Activated CD8-positive, alpha-beta T cell treated with anti-CD3 and anti-CD28 coated beads for 36 hours (primary cell): ENCODE results near the gene TPSG1. TPM values are rescaled to one million over a fixed set of nuclear protein-coding genes. Genes with fewer than 3 reads are reported as not detected.
"Not testable (repeated sequence)": the region's sequence is repeated elsewhere in the genome, so short reads cannot be mapped to it uniquely, and the experiment has no call there.

Experiments
- ATAC-seq: fragments of 200-7000 bp; cut with Tn5 transposase; one replicate; pipeline ENCODE4 v1.10.0; 2021; ENCODE audit warnings: mild to moderate bottlenecking, moderate library complexity
- CTCF ChIA-PET: fragments of 350-600 bp; sonication (Branson Sonifier 250); formaldehyde crosslinking; loops from one replicate; lab custom pipeline; 2021; ENCODE audit warnings: antibody characterized with exemption; lab: Charles Lee
- POLR2A ChIA-PET: fragments of 350-600 bp; sonication (Branson Sonifier 250); formaldehyde crosslinking; loops from one replicate; lab custom pipeline; 2021; ENCODE audit warnings: antibody characterized with exemption; lab: Charles Lee
- DNase-seq: peaks from one replicate; pipeline ENCODE4 v3.0.0-alpha.2; 2020
- H3K27ac Mint-ChIP-seq: one replicate; pipeline ENCODE4 v1.8.0; 2021; ENCODE audit warnings: mild to moderate bottlenecking, mixed read lengths
- H3K27me3 Mint-ChIP-seq: one replicate; pipeline ENCODE4 v1.8.0; 2021; ENCODE audit warnings: mixed read lengths
- H3K36me3 Mint-ChIP-seq: one replicate; pipeline ENCODE4 v1.8.0; 2021; ENCODE audit warnings: low read depth, mixed read lengths
- H3K4me1 Mint-ChIP-seq: one replicate; pipeline ENCODE4 v1.8.0; 2021; ENCODE audit warnings: low read depth, mixed read lengths
- H3K4me3 Mint-ChIP-seq: one replicate; pipeline ENCODE4 v1.8.0; 2021; ENCODE audit warnings: mild to moderate bottlenecking, moderate library complexity, mixed read lengths
- H3K9me3 Mint-ChIP-seq: one replicate; pipeline ENCODE4 v1.8.0; 2021; ENCODE audit warnings: mixed read lengths
- CTCF ChIP-seq: fragments of 200-600 bp; IDR thresholded peaks from one replicate; pipeline ENCODE4 v1.8.0; 2022; ENCODE audit warnings: antibody characterized with exemption, mild to moderate bottlenecking
- intact Hi-C: fragments of 100-400 bp; cut with micrococcal nuclease; formaldehyde crosslinking; loops from one replicate; pipeline ENCODE4 v1.10.0; 2022
- total RNA-seq, 2 experiments: library from RNA; stranded (reverse); gene quantifications; one replicate each; pipeline ENCODE4 v1.2.3, GENCODE V29; 2021

The TPSG1 gene
- total RNA-seq, 2 experiments from 2014 or later: not detected

GRCh38 chr16:1256874-1257322 lies 31.8 kb upstream of the TPSG1 start:
- no peak for TF ChIP-seq CTCF
- no peaks in the 10 kb centered on the region for H3K36me3 Mint-ChIP-seq
- peaks cover 3% of the 10 kb centered on the region for H3K4me1 Mint-ChIP-seq
- CTCF ChIA-PET: no interaction called here
- POLR2A ChIA-PET: no interaction called here
- H3K27ac Mint-ChIP-seq: no peak overlapping the region
- no peak for ATAC-seq
- H3K9me3 Mint-ChIP-seq: no peaks in the 10 kb centered on the region
- peaks cover 16% of the 10 kb centered on the region for H3K27me3 Mint-ChIP-seq
- intact Hi-C loops: no loop called here
- no peak overlapping the region for H3K4me3 Mint-ChIP-seq
- no peak for DNase-seq

- H3K27ac Mint-ChIP-seq, H3K4me1 Mint-ChIP-seq, H3K36me3 Mint-ChIP-seq, ATAC-seq, DNase-seq, CTCF ChIA-PET, intact Hi-C loops, H3K9me3 Mint-ChIP-seq, POLR2A ChIA-PET, H3K4me3 Mint-ChIP-seq: not testable (repeated sequence)
- peaks cover 13% of the 10 kb centered on the region for H3K27me3 Mint-ChIP-seq
Measured at GRCh38 chr16:1256296-1256873, 31.3 kb upstream of the TPSG1 start.

GRCh38 chr16:1255276-1256122 lies 30.4 kb upstream of the TPSG1 start, which contains the start of gene TPSD1:
TPSD1 (plus strand) TSS chr16:1256069; CDS start chr16:1256281, 212 bp downstream.
- H3K4me1 Mint-ChIP-seq, intact Hi-C loops, POLR2A ChIA-PET, H3K27me3 Mint-ChIP-seq, CTCF ChIA-PET, DNase-seq, H3K4me3 Mint-ChIP-seq, H3K36me3 Mint-ChIP-seq, H3K27ac Mint-ChIP-seq, ATAC-seq, H3K9me3 Mint-ChIP-seq: not testable (repeated sequence)

- intact Hi-C loops, H3K27me3 Mint-ChIP-seq, DNase-seq, H3K27ac Mint-ChIP-seq, H3K36me3 Mint-ChIP-seq, POLR2A ChIA-PET, CTCF ChIA-PET, ATAC-seq, H3K4me1 Mint-ChIP-seq, H3K4me3 Mint-ChIP-seq, H3K9me3 Mint-ChIP-seq: not testable (repeated sequence)
Measured at GRCh38 chr16:1254821-1255220, 29.8 kb upstream of the TPSG1 start.

GRCh38 chr16:1253701-1254364 lies 28.8 kb upstream of the TPSG1 start:
- H3K27ac Mint-ChIP-seq, H3K4me1 Mint-ChIP-seq, DNase-seq, H3K36me3 Mint-ChIP-seq, H3K9me3 Mint-ChIP-seq, H3K27me3 Mint-ChIP-seq, intact Hi-C loops, H3K4me3 Mint-ChIP-seq, CTCF ChIA-PET, POLR2A ChIA-PET: not testable (repeated sequence)
- ATAC-seq: peak; percentile 47

- CTCF ChIA-PET, H3K27ac Mint-ChIP-seq, DNase-seq, H3K4me3 Mint-ChIP-seq, intact Hi-C loops, H3K27me3 Mint-ChIP-seq, H3K4me1 Mint-ChIP-seq, POLR2A ChIA-PET, H3K36me3 Mint-ChIP-seq, H3K9me3 Mint-ChIP-seq: not testable (repeated sequence)
- peak; percentile 95 for ATAC-seq
Measured at GRCh38 chr16:1249031-1249755, 24.1 kb upstream of the TPSG1 start.

GRCh38 chr16:1247903-1248537 lies 23.0 kb upstream of the TPSG1 start:
- H3K4me1 Mint-ChIP-seq: not testable (repeated sequence)

More at GRCh38 chr16:1247903-1248537, 23.0 kb upstream of the TPSG1 start:
- H3K27me3 Mint-ChIP-seq, H3K27ac Mint-ChIP-seq, H3K4me3 Mint-ChIP-seq, POLR2A ChIA-PET, H3K9me3 Mint-ChIP-seq, intact Hi-C loops, DNase-seq, H3K36me3 Mint-ChIP-seq, CTCF ChIA-PET, ATAC-seq: not testable (repeated sequence)
